ENCODE measurements around the gene RELL1.

Gene RELL1

DNA sequence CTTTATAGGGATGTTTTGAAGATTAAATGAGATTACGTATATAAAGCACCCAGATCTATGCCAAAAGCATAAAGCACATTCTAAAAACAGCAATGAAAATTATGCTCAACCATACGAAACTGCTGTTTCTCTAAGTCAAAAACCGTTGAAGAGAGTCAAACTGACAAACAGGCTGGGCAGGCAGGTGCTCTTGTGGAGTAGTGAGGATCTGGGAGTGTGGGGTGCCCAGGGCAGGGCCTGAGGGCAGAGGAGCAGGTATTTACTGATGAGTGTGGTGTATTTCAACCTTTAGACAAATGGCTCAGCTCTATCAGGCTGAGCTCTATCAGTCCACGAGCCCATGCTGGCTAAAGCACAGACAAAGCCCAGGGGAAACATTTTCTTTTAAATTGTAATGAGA is 40.4 kb downstream of the RELL1 start:
- Histone ChIP-seq H4K91ac (ENCODE audit: low read depth, low read length) (no peak overlapping the region), H3K27ac (ENCODE audit: low read depth, low read length) (no peak overlapping the region), H3K14ac (ENCODE audit: low read length) (no peak overlapping the region), H4K8ac (ENCODE audit: low read depth, low read length) (no peak overlapping the region), H3K79me1 (ENCODE audit: low read length) (no peaks in the 10 kb centered on the region), H3K4me2 (ENCODE audit: low read length) (no peak overlapping the region), H3K4me1 (ENCODE audit: control insufficient read depth in 1 of 2, insufficient read depth in 2 of 2, low read length in 2 of 2) (peaks cover 5 to 10% of the 10 kb centered on the region in 2 experiments), H2BK12ac (ENCODE audit: low read length) (no peak overlapping the region), H3K4me3 (ENCODE audit: low read depth, low read length) (no peak overlapping the region), H3K18ac (ENCODE audit: low read length) (no peak overlapping the region), H2BK5ac (ENCODE audit: low read depth, low read length, poor library complexity) (no peak overlapping the region), H3K4ac (ENCODE audit: low read depth, low read length) (no peak overlapping the region), H3K9ac (ENCODE audit: low read length) (no peak overlapping the region), H2BK120ac (ENCODE audit: insufficient read depth, low read length, poor library complexity) (no peak overlapping the region), H3K36me3 (ENCODE audit: control insufficient read depth in 1 of 2, insufficient read depth in 2 of 2, low read length in 2 of 2) (peaks cover 2% of the 10 kb centered on the region in 2 experiments), H2AK5ac (ENCODE audit: low read length) (no peak overlapping the region), H3K79me2 (ENCODE audit: control insufficient read depth, insufficient read depth, low read length, poor library complexity) (no peaks in the 10 kb centered on the region), H2AFZ (ENCODE audit: insufficient read depth, low read length, poor library complexity) (no peak overlapping the region), H3K23ac (ENCODE audit: low read length) (no peak overlapping the region), H3K9me3 (ENCODE audit: insufficient read depth, low read depth, low read length) (no peaks in the 10 kb centered on the region), H4K12ac (ENCODE audit: low read depth, low read length) (no peak overlapping the region), H3K27me3 (ENCODE audit: insufficient read depth, low read length) (no peaks in the 10 kb centered on the region)
- no CpG with 5 or more reads among the region's 4 CpGs for WGBS (ENCODE audit: extremely low coverage, insufficient coverage, insufficient read length)
- DNase-seq, result peak; percentile 43 to 47

GRCh38 chr4:37644962-37645361 is 41.2 kb downstream of the RELL1 start:
- Histone ChIP-seq H3K79me1 (ENCODE audit: low read length) (no peaks in the 10 kb centered on the region), H3K23ac (ENCODE audit: low read length) (no peak overlapping the region), H4K12ac (ENCODE audit: low read depth, low read length) (no peak overlapping the region), H2AK5ac (ENCODE audit: low read length) (no peak overlapping the region), H3K4ac (ENCODE audit: low read depth, low read length) (no peak overlapping the region), H3K4me2 (ENCODE audit: low read length) (no peak overlapping the region), H2BK5ac (ENCODE audit: low read depth, low read length, poor library complexity) (no peak overlapping the region), H3K27ac (ENCODE audit: low read depth, low read length) (no peak overlapping the region), H2AFZ (ENCODE audit: insufficient read depth, low read length, poor library complexity) (no peak overlapping the region), H3K36me3 (ENCODE audit: control insufficient read depth in 1 of 2, insufficient read depth in 2 of 2, low read length in 2 of 2) (peaks cover 2% of the 10 kb centered on the region in 2 experiments), H3K4me1 (ENCODE audit: control insufficient read depth in 1 of 2, insufficient read depth in 2 of 2, low read length in 2 of 2) (peaks cover 5 to 10% of the 10 kb centered on the region in 2 experiments), H3K18ac (ENCODE audit: low read length) (no peak overlapping the region), H4K91ac (ENCODE audit: low read depth, low read length) (no peak overlapping the region), H2BK12ac (ENCODE audit: low read length) (no peak overlapping the region), H3K14ac (ENCODE audit: low read length) (no peak overlapping the region), H3K4me3 (ENCODE audit: low read depth, low read length) (no peak overlapping the region), H2BK120ac (ENCODE audit: insufficient read depth, low read length, poor library complexity) (no peak overlapping the region), H3K9ac (ENCODE audit: low read length) (no peak overlapping the region), H3K27me3 (ENCODE audit: insufficient read depth, low read length) (no peaks in the 10 kb centered on the region), H4K8ac (ENCODE audit: low read depth, low read length) (no peak overlapping the region), H3K9me3 (ENCODE audit: insufficient read depth, low read depth, low read length) (no peaks in the 10 kb centered on the region), H3K79me2 (ENCODE audit: control insufficient read depth, insufficient read depth, low read length, poor library complexity) (no peaks in the 10 kb centered on the region)
- no CpG with 5 or more reads among the region's 9 CpGs for WGBS (ENCODE audit: extremely low coverage, insufficient coverage, insufficient read length)
- DNase-seq, result no peak

- Histone ChIP-seq H4K91ac (ENCODE audit: low read depth, low read length) (no peak overlapping the region), H3K18ac (ENCODE audit: low read length) (no peak overlapping the region), H2BK120ac (ENCODE audit: insufficient read depth, low read length, poor library complexity) (no peak overlapping the region), H3K79me2 (ENCODE audit: control insufficient read depth, insufficient read depth, low read length, poor library complexity) (no peaks in the 10 kb centered on the region), H3K36me3 (ENCODE audit: control insufficient read depth in 1 of 2, insufficient read depth in 2 of 2, low read length in 2 of 2) (peaks cover 2 to 4% of the 10 kb centered on the region in 2 experiments), H3K4me3 (ENCODE audit: low read depth, low read length) (no peak overlapping the region), H2AK5ac (ENCODE audit: low read length) (no peak overlapping the region), H3K23ac (ENCODE audit: low read length) (no peak overlapping the region), H3K14ac (ENCODE audit: low read length) (no peak overlapping the region), H3K9ac (ENCODE audit: low read length) (no peak overlapping the region), H4K12ac (ENCODE audit: low read depth, low read length) (no peak overlapping the region), H3K4ac (ENCODE audit: low read depth, low read length) (no peak overlapping the region), H3K79me1 (ENCODE audit: low read length) (no peaks in the 10 kb centered on the region), H3K4me2 (ENCODE audit: low read length) (no peak overlapping the region), H3K9me3 (ENCODE audit: insufficient read depth, low read depth, low read length) (no peaks in the 10 kb centered on the region), H3K4me1 (ENCODE audit: control insufficient read depth in 1 of 2, insufficient read depth in 2 of 2, low read length in 2 of 2) (peaks cover 2 to 4% of the 10 kb centered on the region in 2 experiments), H4K8ac (ENCODE audit: low read depth, low read length) (no peak overlapping the region), H3K27me3 (ENCODE audit: insufficient read depth, low read length) (no peaks in the 10 kb centered on the region), H2BK5ac (ENCODE audit: low read depth, low read length, poor library complexity) (no peak overlapping the region), H3K27ac (ENCODE audit: low read depth, low read length) (no peak overlapping the region), H2AFZ (ENCODE audit: insufficient read depth, low read length, poor library complexity) (no peak overlapping the region), H2BK12ac (ENCODE audit: low read length) (no peak overlapping the region)
- no CpG with 5 or more reads among the region's 11 CpGs for WGBS (ENCODE audit: extremely low coverage, insufficient coverage, insufficient read length)
- peak in 1 of 2 donors; percentile 28 for DNase-seq
These were observed 44.0 kb downstream of the RELL1 start for GRCh38 chr4:37641886-37642849.

DNA sequence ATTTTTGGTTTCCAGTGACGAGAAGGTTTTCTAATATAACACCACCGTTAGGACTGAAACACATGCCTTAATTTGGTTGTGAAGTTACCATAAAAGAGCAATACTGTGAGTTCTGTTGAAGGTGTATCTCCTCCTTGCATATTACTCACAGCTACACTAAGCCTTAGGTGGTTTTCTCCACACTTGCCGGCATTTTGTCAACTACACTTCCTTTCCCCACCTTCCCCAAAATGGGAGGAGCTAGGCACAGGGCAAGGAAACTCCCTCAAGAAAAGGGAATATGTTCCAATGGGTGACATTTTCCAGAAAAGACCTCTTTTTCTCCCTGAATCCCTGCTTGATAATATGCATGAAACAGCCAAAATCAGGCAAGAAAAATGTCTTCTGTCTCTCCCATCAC is 44.8 kb downstream of the RELL1 start:
- Histone ChIP-seq H3K18ac (ENCODE audit: low read length) (no peak overlapping the region), H2BK5ac (ENCODE audit: low read depth, low read length, poor library complexity) (no peak overlapping the region), H3K9me3 (ENCODE audit: insufficient read depth, low read depth, low read length) (no peaks in the 10 kb centered on the region), H3K4me2 (ENCODE audit: low read length) (no peak overlapping the region), H4K91ac (ENCODE audit: low read depth, low read length) (no peak overlapping the region), H2BK120ac (ENCODE audit: insufficient read depth, low read length, poor library complexity) (no peak overlapping the region), H3K27me3 (ENCODE audit: insufficient read depth, low read length) (no peaks in the 10 kb centered on the region), H3K79me2 (ENCODE audit: control insufficient read depth, insufficient read depth, low read length, poor library complexity) (no peaks in the 10 kb centered on the region), H3K14ac (ENCODE audit: low read length) (no peak overlapping the region), H3K27ac (ENCODE audit: low read depth, low read length) (no peak overlapping the region), H3K23ac (ENCODE audit: low read length) (no peak overlapping the region), H2AFZ (ENCODE audit: insufficient read depth, low read length, poor library complexity) (no peak overlapping the region), H2AK5ac (ENCODE audit: low read length) (no peak overlapping the region), H2BK12ac (ENCODE audit: low read length) (no peak overlapping the region), H3K4ac (ENCODE audit: low read depth, low read length) (no peak overlapping the region), H3K36me3 (ENCODE audit: control insufficient read depth in 1 of 2, insufficient read depth in 2 of 2, low read length in 2 of 2) (peaks cover 0 to 2% of the 10 kb centered on the region in 2 experiments), H3K79me1 (ENCODE audit: low read length) (no peaks in the 10 kb centered on the region), H4K8ac (ENCODE audit: low read depth, low read length) (no peak overlapping the region), H3K9ac (ENCODE audit: low read length) (no peak overlapping the region), H4K12ac (ENCODE audit: low read depth, low read length) (no peak overlapping the region), H3K4me3 (ENCODE audit: low read depth, low read length) (no peak overlapping the region), H3K4me1 (ENCODE audit: control insufficient read depth in 1 of 2, insufficient read depth in 2 of 2, low read length in 2 of 2) (peaks cover 2 to 4% of the 10 kb centered on the region in 2 experiments)
- DNase-seq, result no peak
- WGBS (ENCODE audit: extremely low coverage, insufficient coverage, insufficient read length), result no CpG with 5 or more reads among the region's 3 CpGs

Data from trophoblast cell (in vitro differentiated cells and primary cell).